HL-60 (cell line): ENCODE data around the gene PRTN3.

ENCODE experiments used
- CTCF ChIP-seq: IDR thresholded peaks from one replicate; pipeline ENCODE4 v1.5.1; 2011; ENCODE audit warnings: low read length, control low read depth, inconsistent platforms; ENCODE audit not compliant: insufficient read depth
- GABPA ChIP-seq: IDR thresholded peaks from 2 replicates; pipeline ENCODE4 v1.6.1; 2012; ENCODE audit warnings: low read depth

GRCh38 chr19:812747-813218, 28.0 kb upstream of the PRTN3 start:
- TF ChIP-seq CTCF (no peak), GABPA (no peak)
